Stomach (tissue), 9 donors: ENCODE results near the gene OR52M1. TPM values are rescaled to one million over a fixed set of nuclear protein-coding genes. Genes with fewer than 3 reads are reported as not detected.

Experiments used
- DNase-seq, 2 donors: peaks; one replicate each; pipeline versions ENCODE4 v3.0.0 to v3.0.0-alpha.2; 2013 to 2019
- H3K27ac ChIP-seq, 5 donors: fragments of 200-600 bp in 4 of 5; sonication (generic) in 4 of 5; one replicate each; pipeline ENCODE4 v1.5.1; 2013 to 2019; ENCODE audit warnings: mild to moderate bottlenecking in 1 of 5, moderate library complexity in 1 of 5
- H3K27me3 ChIP-seq, 3 donors: fragments of 200-600 bp; sonication (generic); one replicate each; pipeline ENCODE4 v1.5.1; 2017 to 2019; ENCODE audit warnings: mixed run types in 1 of 3
- H3K36me3 ChIP-seq, 4 donors: fragments of 200-600 bp; sonication (generic); 1 replicate in 3 of 4; 2 replicates in 1 of 4; pipeline ENCODE4 v1.5.1; 2016 to 2019
- H3K4me1 ChIP-seq, 4 donors: fragments of 200-600 bp; sonication (generic); one replicate each; pipeline ENCODE4 v1.5.1; 2016 to 2019
- H3K4me3 ChIP-seq, 4 donors: fragments of 200-600 bp; sonication (generic) in 3 of 4; one replicate each; pipeline ENCODE4 v1.5.1; 2016 to 2019; ENCODE audit warnings: mild to moderate bottlenecking in 1 of 4
- H3K9me3 ChIP-seq, 4 donors: fragments of 200-600 bp; sonication (generic); one replicate each; pipeline ENCODE4 v1.5.1; 2016 to 2019
- EP300 ChIP-seq: sonication (generic); formaldehyde crosslinking; IDR thresholded peaks from one replicate; pipeline ENCODE4 v1.6.1; 2017; ENCODE audit warnings: antibody characterized with exemption
- POLR2A ChIP-seq, 4 donors: fragments of 450-650 bp; IDR thresholded peaks; one replicate each; pipeline ENCODE4 v1.6.1; 2016; ENCODE audit warnings: antibody characterized with exemption in 4 of 4, control low read depth in 2 of 4, mild to moderate bottlenecking in 1 of 4, moderate library complexity in 1 of 4
- POLR2AphosphoS5 ChIP-seq, 3 donors: sonication (generic); formaldehyde crosslinking; IDR thresholded peaks; one replicate each; pipeline ENCODE4 v1.6.1; 2016; ENCODE audit warnings: antibody characterized with exemption in 3 of 3
- WGBS, 5 donors: extraction: QIAGEN DNeasy Blood & Tissue Kit in 3 of 5; methylation state at CpG; one replicate each; pipeline versions ENCODE4 v1.1.5 to v1.1.7; 2013 to 2018; 5-methylcytosine and 5-hydroxymethylcytosine counted together
- intact Hi-C: fragments of 100-400 bp; cut with DNase I; formaldehyde crosslinking; loops from one replicate; pipeline ENCODE4 v1.15.1; 2023; ENCODE audit warnings: low total_unique reads
- polyA plus RNA-seq, 3 donors: library from polyadenylated mRNA; stranded (reverse); fragments of 200-250 nt; gene quantifications; one replicate each; pipeline ENCODE4 v1.2.3, GENCODE V29; 2013
- total RNA-seq, 5 donors: library from RNA; depleted of rRNA; stranded (reverse); fragments of >200 nt; gene quantifications; one replicate each; pipeline versions ENCODE4 v1.1.0 to v1.2.3, GENCODE V29; 2014 to 2016
- TF ChIP-seq, protein P1 (sequence below), 7 experiments: fragments of 450-650 bp in 4 of 7; fragments of 200-600 bp in 3 of 7; sonication (generic) in 3 of 7; IDR thresholded peaks; one replicate each; pipeline ENCODE4 v1.5.1; 2016 to 2019; ENCODE audit warnings: antibody characterized with exemption in 7 of 7, control low read depth in 2 of 7, mild to moderate bottlenecking in 1 of 7
- donor health status: healthy with polysubstance abuse.
- donor health status: Bipolar disorder and iron deficiency.
- donor health status: healthy.

OR52M1 gene
- total and polyA plus RNA-seq, 8 donors = not detected

DNA sequence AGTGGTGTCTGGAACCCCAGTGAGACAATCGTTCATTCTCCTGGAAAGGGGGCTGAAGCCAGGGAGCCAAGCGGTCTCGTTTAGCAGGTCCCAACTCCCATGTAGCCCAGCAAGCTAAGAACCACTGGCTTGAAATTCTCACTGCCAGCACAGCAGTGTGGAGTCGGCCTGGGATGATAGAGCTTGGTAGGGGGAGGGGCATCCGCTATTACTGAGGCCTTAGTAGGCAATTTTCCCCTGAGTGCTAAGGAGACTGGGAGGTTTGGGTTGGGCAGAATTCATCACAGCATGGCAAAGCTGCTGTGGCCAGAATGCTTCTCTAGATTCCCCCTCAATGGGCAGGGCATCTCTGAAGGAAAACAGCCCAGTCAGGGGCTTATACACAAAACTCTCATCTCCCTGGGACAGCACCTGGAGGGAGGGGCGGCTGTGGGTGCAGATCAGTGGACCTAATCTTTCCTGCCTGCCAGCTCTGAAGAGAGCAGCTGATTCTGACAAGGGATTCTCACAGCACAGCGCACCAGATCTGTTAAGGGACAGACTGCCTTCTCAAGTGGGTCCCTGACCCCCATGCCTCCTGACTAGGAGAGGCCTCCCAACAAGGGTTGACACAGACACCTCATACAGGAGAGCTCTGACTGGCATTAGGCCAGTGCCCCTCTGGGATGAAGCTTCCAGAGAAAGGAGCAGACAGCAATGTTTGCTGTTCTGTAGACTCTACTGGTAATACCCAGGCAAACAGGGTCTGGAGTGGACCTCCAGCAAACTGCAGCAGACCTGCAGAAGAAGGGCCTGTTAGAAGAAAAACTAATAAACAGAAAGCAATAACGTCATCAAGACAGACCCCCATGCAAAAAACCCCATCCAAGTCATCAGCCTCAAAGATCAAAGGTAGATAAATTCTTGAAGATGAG is 14.8 kb downstream of the OR52M1 start:
- H3K36me3 ChIP-seq = no peaks in the 10 kb centered on the region
- WGBS, 5 donors = 59 to 72% (median 65%) methylated on average over 8 of the region's 8 CpGs

DNA sequence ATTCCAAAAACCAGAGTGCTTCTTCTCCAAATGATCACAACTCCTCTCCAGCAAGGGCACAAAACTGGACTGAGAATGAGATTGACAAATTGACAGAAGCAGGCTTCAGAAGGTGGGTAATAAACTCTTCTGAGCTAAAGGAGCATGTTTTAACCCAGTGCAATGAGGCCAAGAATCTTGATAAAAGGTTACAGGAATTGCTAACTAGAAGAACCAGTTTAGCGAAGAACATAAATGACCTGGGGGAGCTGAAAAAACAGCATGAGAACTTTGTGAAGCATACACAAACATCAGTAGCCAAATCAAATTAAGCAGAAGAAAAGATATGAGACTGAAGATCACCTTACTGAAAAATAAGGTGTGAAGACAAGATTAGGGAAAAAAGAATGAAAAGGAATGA is 15.5 kb downstream of the OR52M1 start:
- DNase-seq = peak in 1 of 2 donors; percentile 73
- Histone ChIP-seq H3K9me3 (peaks cover 0 to 7% (median 0%) of the 10 kb centered on the region in 4 donors), H3K27ac (no peak overlapping the region), H3K4me3 (no peak overlapping the region), H3K36me3 (no peaks in the 10 kb centered on the region), H3K4me1 (peaks cover 0 to 7% (median 2%) of the 10 kb centered on the region in 4 donors), H3K27me3 (no peaks in the 10 kb centered on the region)
- 38 to 67% (median 49%) methylated on average over 1 of the region's 1 CpG for WGBS, 5 donors
- intact Hi-C loops = no loop called here
- TF ChIP-seq, protein P1, sequence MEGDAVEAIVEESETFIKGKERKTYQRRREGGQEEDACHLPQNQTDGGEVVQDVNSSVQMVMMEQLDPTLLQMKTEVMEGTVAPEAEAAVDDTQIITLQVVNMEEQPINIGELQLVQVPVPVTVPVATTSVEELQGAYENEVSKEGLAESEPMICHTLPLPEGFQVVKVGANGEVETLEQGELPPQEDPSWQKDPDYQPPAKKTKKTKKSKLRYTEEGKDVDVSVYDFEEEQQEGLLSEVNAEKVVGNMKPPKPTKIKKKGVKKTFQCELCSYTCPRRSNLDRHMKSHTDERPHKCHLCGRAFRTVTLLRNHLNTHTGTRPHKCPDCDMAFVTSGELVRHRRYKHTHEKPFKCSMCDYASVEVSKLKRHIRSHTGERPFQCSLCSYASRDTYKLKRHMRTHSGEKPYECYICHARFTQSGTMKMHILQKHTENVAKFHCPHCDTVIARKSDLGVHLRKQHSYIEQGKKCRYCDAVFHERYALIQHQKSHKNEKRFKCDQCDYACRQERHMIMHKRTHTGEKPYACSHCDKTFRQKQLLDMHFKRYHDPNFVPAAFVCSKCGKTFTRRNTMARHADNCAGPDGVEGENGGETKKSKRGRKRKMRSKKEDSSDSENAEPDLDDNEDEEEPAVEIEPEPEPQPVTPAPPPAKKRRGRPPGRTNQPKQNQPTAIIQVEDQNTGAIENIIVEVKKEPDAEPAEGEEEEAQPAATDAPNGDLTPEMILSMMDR (IDR thresholded peaks at IDR 0.05) = no peak
- TF ChIP-seq EP300 (no peak), POLR2AphosphoS5 (IDR thresholded peaks at IDR 0.05) (no peak), POLR2A (IDR thresholded peaks at IDR 0.05) (no peak)

More for the DNA sequence above, 14.8 kb downstream of the OR52M1 start:
- no peak for DNase-seq
- TF ChIP-seq POLR2A (IDR thresholded peaks at IDR 0.05) (no peak), EP300 (no peak), POLR2AphosphoS5 (IDR thresholded peaks at IDR 0.05) (no peak)
- TF ChIP-seq, protein P1 (IDR thresholded peaks at IDR 0.05) = no peak
- Histone ChIP-seq H3K9me3 (peaks cover 0 to 7% (median 0%) of the 10 kb centered on the region in 4 donors), H3K27me3 (no peaks in the 10 kb centered on the region), H3K4me3 (no peak overlapping the region), H3K27ac (peak overlapping the region in 1 of 5 donors; percentile 46), H3K4me1 (peaks cover 0 to 7% (median 2%) of the 10 kb centered on the region in 4 donors)
- intact Hi-C loops = no loop called here

DNA sequence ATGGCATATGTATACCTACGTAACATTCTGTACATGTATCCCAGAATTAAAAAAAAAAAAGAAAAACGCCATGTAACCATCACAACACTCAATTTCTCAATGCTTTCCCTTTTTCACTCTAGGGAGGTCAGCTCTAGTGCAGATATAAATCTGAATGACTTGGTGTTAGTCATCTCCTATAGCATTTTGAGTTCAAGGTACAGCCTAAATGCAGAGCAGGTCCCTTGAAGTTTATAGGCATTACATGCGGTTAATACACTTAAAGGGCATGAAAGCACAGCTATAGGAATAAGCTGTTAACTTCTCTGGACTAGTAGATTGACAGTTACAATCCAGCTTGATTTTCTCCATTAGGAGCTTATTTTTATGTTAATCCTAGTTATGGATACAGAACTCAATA is 20.4 kb downstream of the OR52M1 start:
- Histone ChIP-seq H3K27me3 (no peaks in the 10 kb centered on the region), H3K9me3 (peaks cover 0 to 7% (median 0%) of the 10 kb centered on the region in 4 donors), H3K27ac (no peak overlapping the region), H3K36me3 (no peaks in the 10 kb centered on the region), H3K4me3 (no peak overlapping the region), H3K4me1 (no peaks in the 10 kb centered on the region)
- 80 to 97% (median 91%) methylated on average over 3 of the region's 3 CpGs for WGBS, 5 donors
- TF ChIP-seq, protein P1 (IDR thresholded peaks at IDR 0.05) = no peak
- TF ChIP-seq POLR2A (IDR thresholded peaks at IDR 0.05) (no peak), EP300 (no peak), POLR2AphosphoS5 (IDR thresholded peaks at IDR 0.05) (no peak)
- DNase-seq = no peak
- intact Hi-C loops = no loop called here

DNA sequence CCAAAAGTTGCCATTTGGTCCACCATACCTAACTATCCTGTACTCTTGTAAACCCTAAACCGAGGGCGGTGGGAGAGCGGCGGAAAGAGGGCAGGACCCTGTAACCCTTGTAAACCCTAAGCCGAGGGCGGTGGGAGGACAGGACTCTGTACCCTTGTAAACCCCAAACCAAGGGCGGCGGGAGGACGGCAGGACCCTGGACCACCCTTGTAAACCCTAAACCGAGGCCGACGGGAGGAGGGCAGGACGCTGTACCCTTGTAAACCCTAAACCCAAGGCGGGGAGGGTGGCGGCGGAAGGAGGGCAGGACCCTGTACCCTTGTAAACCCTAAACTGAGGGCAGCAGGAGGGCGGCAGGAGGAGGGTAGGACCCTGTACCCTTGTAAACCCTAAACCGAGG is 24.1 kb downstream of the OR52M1 start:
- 90 to 97% (median 91%) methylated on average over 18 of the region's 18 CpGs for WGBS, 5 donors
- TF ChIP-seq POLR2AphosphoS5 (IDR thresholded peaks at IDR 0.05) (no peak), POLR2A (IDR thresholded peaks at IDR 0.05) (no peak), EP300 (no peak)
- TF ChIP-seq, protein P1 (IDR thresholded peaks at IDR 0.05) = no peak
- no peaks in the 10 kb centered on the region for H3K27me3 ChIP-seq
- no peaks in the 10 kb centered on the region for H3K4me1 ChIP-seq
- intact Hi-C loops = no loop called here
- H3K36me3 ChIP-seq = no peaks in the 10 kb centered on the region
- no peak overlapping the region for H3K27ac ChIP-seq
- no peak overlapping the region for H3K4me3 ChIP-seq
- peaks cover 0 to 4% (median 0%) of the 10 kb centered on the region in 4 donors for H3K9me3 ChIP-seq
- no peak for DNase-seq
